H1 (cell line): ENCODE measurements around the gene TUBA3C. TPM values are rescaled to one million over a fixed set of nuclear protein-coding genes. Genes with fewer than 3 reads are reported as not detected.

Experiments used
- CTCF ChIA-PET: fragments of 300-600 bp; sonication (Branson Sonifier 250); formaldehyde crosslinking; loops from one replicate; lab custom pipeline; 2021; ENCODE audit not compliant: partially characterized antibody; lab: Charles Lee
- POLR2A ChIA-PET: fragments of 300-600 bp; sonication (Branson Sonifier 250); formaldehyde crosslinking; loops from one replicate; lab custom pipeline; 2021; ENCODE audit warnings: inconsistent platforms; ENCODE audit not compliant: partially characterized antibody; lab: Charles Lee
- DNase-seq, 2 experiments: peaks; one replicate each; pipeline versions ENCODE4 v3.0.0 to v3.0.0-alpha.2; 2010 to 2022; ENCODE audit warnings: low spot score in 2 of 2, low read depth in 1 of 2, mixed read lengths in 1 of 2
- FAIRE-seq: peaks from 2 replicates; lab custom pipeline; 2011; peaks lifted over from hg19 to GRCh38; lab: Jason Lieb, UNC
- H2AFZ ChIP-seq: 2 replicates; pipeline ENCODE4 v1.8.1; 2012; ENCODE audit warnings: low read length, inconsistent platforms
- H2AK5ac ChIP-seq: 2 replicates; pipeline ENCODE4 v1.6.1; 2013; ENCODE audit warnings: low read depth, low read length
- H2BK120ac ChIP-seq: replicated peaks from 2 replicates; pipeline ENCODE3; 2013; ENCODE audit warnings: low read depth, low read length, inconsistent platforms
- H2BK12ac ChIP-seq: 2 replicates; pipeline ENCODE4 v1.6.1; 2013; ENCODE audit warnings: low read depth, low read length
- H2BK15ac ChIP-seq: 2 replicates; pipeline ENCODE4 v1.6.1; 2013; ENCODE audit warnings: low read length
- H2BK20ac ChIP-seq: 2 replicates; pipeline ENCODE4 v1.6.1; 2013; ENCODE audit warnings: low read length
- H2BK5ac ChIP-seq: 2 replicates; pipeline ENCODE4 v1.6.1; 2013; ENCODE audit warnings: low read depth, low read length
- H3K14ac ChIP-seq: 2 replicates; pipeline ENCODE4 v1.6.1; 2013; ENCODE audit warnings: inconsistent platforms; ENCODE audit not compliant: insufficient read length
- H3K18ac ChIP-seq: 2 replicates; pipeline ENCODE4 v1.6.1; 2013; ENCODE audit warnings: low read length; ENCODE audit errors: extremely low read depth
- H3K23ac ChIP-seq: 2 replicates; pipeline ENCODE4 v1.6.1; 2013; ENCODE audit warnings: inconsistent platforms; ENCODE audit not compliant: insufficient read length
- H3K23me2 ChIP-seq: 2 replicates; pipeline ENCODE4 v1.6.1; 2013; ENCODE audit warnings: low read depth, low read length
- H3K27ac ChIP-seq: 2 replicates; pipeline ENCODE4 v1.6.1; 2011; ENCODE audit warnings: low read depth, low read length, inconsistent platforms
- H3K27me3 ChIP-seq, 4 experiments: replicated peaks in 1 of 4; 1 replicate in 1 of 4; 2 replicates in 3 of 4; pipeline versions ENCODE4 v1.6.1 to v1.8.1; 2011 to 2013; ENCODE audit warnings: low read length in 3 of 4, mild to moderate bottlenecking in 3 of 4, inconsistent platforms in 2 of 4, mixed read lengths in 2 of 4, moderate library complexity in 1 of 4; ENCODE audit not compliant: control insufficient read depth in 3 of 4, insufficient read depth in 3 of 4; ENCODE audit errors: extremely low read depth in 1 of 4
- H3K36me3 ChIP-seq, 4 experiments: 2 replicates each; pipeline versions ENCODE4 v1.6.1 to v1.8.1; 2011 to 2013; ENCODE audit warnings: mild to moderate bottlenecking in 4 of 4, low read length in 3 of 4, moderate library complexity in 2 of 4, control low read depth in 1 of 4, inconsistent platforms in 1 of 4; ENCODE audit not compliant: insufficient read depth in 4 of 4, control insufficient read depth in 2 of 4
- H3K4ac ChIP-seq: replicated peaks from 2 replicates; pipeline ENCODE3; 2013; ENCODE audit warnings: low read length, low read depth, mixed read lengths, inconsistent platforms; ENCODE audit not compliant: insufficient read length
- H3K4me1 ChIP-seq, 4 experiments: replicated peaks in 1 of 4; 1 replicate in 1 of 4; 2 replicates in 3 of 4; pipeline versions ENCODE4 v1.6.1 to v1.8.1; 2011 to 2013; ENCODE audit warnings: low read length in 3 of 4, inconsistent platforms in 2 of 4, mixed read lengths in 1 of 4; ENCODE audit not compliant: insufficient read depth in 4 of 4, control insufficient read depth in 3 of 4
- H3K4me2 ChIP-seq, 2 experiments: 2 replicates each; pipeline versions ENCODE4 v1.6.1 to v1.8.1; 2011 to 2013; ENCODE audit warnings: low read depth in 2 of 2, low read length in 2 of 2, control low read depth in 1 of 2, inconsistent platforms in 1 of 2, mild to moderate bottlenecking in 1 of 2; ENCODE audit not compliant: insufficient read depth in 1 of 2
- H3K4me3 ChIP-seq, 4 experiments: fragments of 200-600, 300-600 bp in 1 of 4; sonication (generic), shearing (Covaris generic), sonication (Bioruptor Twin) in 1 of 4; 2 replicates each; pipeline versions ENCODE4 v1.5.1 to v1.8.1; 2011 to 2016; ENCODE audit warnings: low read length in 4 of 4, low read depth in 3 of 4, control low read depth in 2 of 4, inconsistent platforms in 2 of 4, mild to moderate bottlenecking in 2 of 4, mixed read lengths in 1 of 4, moderate library complexity in 1 of 4; ENCODE audit not compliant: insufficient read depth in 2 of 4; ENCODE audit errors: extremely low read depth in 1 of 4
- H3K56ac ChIP-seq: replicated peaks from 2 replicates; pipeline ENCODE3; 2013; ENCODE audit warnings: low read depth, mild to moderate bottlenecking, mixed read lengths, low read length, inconsistent platforms; ENCODE audit not compliant: insufficient read length
- H3K79me1 ChIP-seq: 2 replicates; pipeline ENCODE4 v1.6.1; 2013; ENCODE audit warnings: low read depth, low read length, control low read depth
- H3K79me2 ChIP-seq, 2 experiments: 2 replicates each; pipeline versions ENCODE4 v1.6.1 to v1.8.1; 2012 to 2013; ENCODE audit warnings: low read length in 2 of 2, mild to moderate bottlenecking in 2 of 2, inconsistent platforms in 1 of 2; ENCODE audit not compliant: insufficient read depth in 2 of 2, control insufficient read depth in 1 of 2
- H3K9ac ChIP-seq, 4 experiments: replicated peaks in 1 of 4; 1 replicate in 1 of 4; 2 replicates in 3 of 4; pipeline versions ENCODE4 v1.6.1 to v1.8.1; 2011 to 2013; ENCODE audit warnings: low read depth in 3 of 4, low read length in 3 of 4, control low read depth in 2 of 4, mild to moderate bottlenecking in 2 of 4, moderate library complexity in 2 of 4, inconsistent platforms in 1 of 4; ENCODE audit errors: extremely low read depth in 1 of 4
- H3K9me3 ChIP-seq, 2 experiments: 2 replicates each; pipeline versions ENCODE4 v1.6.1 to v1.8.1; 2012 to 2013; ENCODE audit warnings: mild to moderate bottlenecking in 2 of 2, moderate library complexity in 2 of 2, control low read depth in 1 of 2, inconsistent platforms in 1 of 2, low read depth in 1 of 2, low read length in 1 of 2, mixed read lengths in 1 of 2; ENCODE audit not compliant: insufficient read depth in 2 of 2
- H4K20me1 ChIP-seq, 2 experiments: replicated peaks in 1 of 2; 2 replicates each; pipeline versions ENCODE3 to v1.8.1; 2011 to 2013; ENCODE audit warnings: inconsistent platforms in 2 of 2, low read length in 2 of 2, mild to moderate bottlenecking in 1 of 2; ENCODE audit not compliant: insufficient read depth in 2 of 2, control insufficient read depth in 1 of 2
- H4K5ac ChIP-seq: 2 replicates; pipeline ENCODE4 v1.6.1; 2013; ENCODE audit warnings: low read length, low read depth, mixed read lengths, inconsistent platforms; ENCODE audit not compliant: insufficient read length
- H4K8ac ChIP-seq: 2 replicates; pipeline ENCODE4 v1.8.0; 2013; ENCODE audit warnings: mild to moderate bottlenecking, moderate library complexity, low read length, inconsistent platforms; ENCODE audit not compliant: insufficient read depth; ENCODE audit errors: extremely low read depth
- H4K91ac ChIP-seq: replicated peaks from 2 replicates; pipeline ENCODE3; 2013; ENCODE audit warnings: low read length, mixed read lengths, inconsistent platforms; ENCODE audit not compliant: insufficient read length
- ATF3 ChIP-seq: IDR thresholded peaks from 2 replicates; pipeline ENCODE4 v1.6.1; 2011; ENCODE audit warnings: low read depth, mild to moderate bottlenecking, low read length; ENCODE audit not compliant: insufficient read depth
- CHD1 ChIP-seq: IDR thresholded peaks from 2 replicates; pipeline ENCODE4 v1.6.1; 2012; ENCODE audit warnings: low read depth, low read length, improper control_type of control experiment
- EGR1 ChIP-seq: IDR thresholded peaks from 2 replicates; pipeline ENCODE4 v1.6.1; 2011; ENCODE audit warnings: low read depth, low read length, borderline replicate concordance
- FOSL1 ChIP-seq: IDR thresholded peaks from 2 replicates; pipeline ENCODE4 v1.6.1; 2011; ENCODE audit warnings: mild to moderate bottlenecking, low read depth, low read length, moderate library complexity; ENCODE audit not compliant: insufficient read depth
- HDAC2 ChIP-seq, 2 experiments: fragments of 300-600 bp in 1 of 2; sonication (generic) in 1 of 2; IDR thresholded peaks; 2 replicates each; pipeline ENCODE4 v1.6.1; 2011 to 2012; ENCODE audit warnings: low read depth in 2 of 2, low read length in 2 of 2, mild to moderate bottlenecking in 2 of 2, moderate library complexity in 2 of 2, borderline replicate concordance in 1 of 2, inconsistent platforms in 1 of 2
- KDM4A ChIP-seq: IDR thresholded peaks from one replicate; pipeline ENCODE4 v1.7.1; 2012; ENCODE audit warnings: low read depth, mild to moderate bottlenecking, moderate library complexity, low read length, inconsistent platforms; ENCODE audit not compliant: severe bottlenecking
- NANOG ChIP-seq: IDR thresholded peaks from 2 replicates; pipeline ENCODE4 v1.6.1; 2011; ENCODE audit warnings: low read length, low read depth, mild to moderate bottlenecking, inconsistent platforms; ENCODE audit not compliant: insufficient read depth, poor library complexity, severe bottlenecking
- POLR2AphosphoS5 ChIP-seq: IDR thresholded peaks from 2 replicates; pipeline ENCODE4 v1.6.1; 2011; ENCODE audit warnings: low read depth, low read length
- SIRT6 ChIP-seq: IDR thresholded peaks from one replicate; pipeline ENCODE4 v1.7.1; 2012; ENCODE audit warnings: low read length, inconsistent platforms
- TAF7 ChIP-seq: optimal IDR thresholded peaks from 2 replicates; pipeline ENCODE3; 2011; ENCODE audit warnings: low read depth, mild to moderate bottlenecking, inconsistent platforms, low read length, moderate library complexity, borderline replicate concordance
- TBP ChIP-seq: IDR thresholded peaks from 2 replicates; pipeline ENCODE4 v1.6.1; 2011; ENCODE audit warnings: low read depth, low read length, improper control_type of control experiment
- USF2 ChIP-seq: IDR thresholded peaks from 2 replicates; pipeline ENCODE4 v1.6.1; 2011; ENCODE audit warnings: low read length, improper control_type of control experiment
- ZNF274 ChIP-seq: IDR thresholded peaks from 2 replicates; pipeline ENCODE4 v1.7.0; 2012; ENCODE audit warnings: low read length, borderline replicate concordance; ENCODE audit errors: extremely low read depth
- WGBS, 2 experiments: shearing (Covaris generic) in 1 of 2; methylation state at CpG; one replicate each; pipeline versions ENCODE4 v1.1.6 to v1.1.7; 2013 to 2015; ENCODE audit warnings: low lambda C conversion rate in 2 of 2, mixed read lengths in 2 of 2, inconsistent platforms in 1 of 2, low coverage in 1 of 2, missing lambda C conversion rate in 1 of 2; ENCODE audit not compliant: insufficient replicate concordance in 2 of 2, insufficient coverage in 1 of 2, insufficient read length in 1 of 2; ENCODE audit errors: extremely low coverage in 1 of 2, missing lambda C conversion rate in 1 of 2; 5-methylcytosine and 5-hydroxymethylcytosine counted together
- polyA plus RNA-seq, 7 experiments: library from polyadenylated mRNA; depleted of rRNA in 3 of 7; stranded (reverse) in 5 of 7; unstranded in 2 of 7; fragments of >200 nt in 5 of 7; fragments of 200-250 nt in 2 of 7; gene quantifications; 1 replicate in 5 of 7; 2 replicates in 1 of 7; 4 replicates in 1 of 7; pipeline versions ENCODE4 v1.2.1 to v1.2.3, GENCODE V29; 2011 to 2013; ENCODE audit warnings: missing spikeins in 2 of 7, mixed read lengths in 2 of 7
- total RNA-seq: library from RNA; stranded (reverse); fragmentation: NEBNext Ultra II Directional; extraction: Animal tissue kit (Norgen Biotek cat#: 25700); gene quantifications from 2 replicates; pipeline ENCODE4 v1.2.1, GENCODE V29; 2021

Gene TUBA3C
- total and polyA plus RNA-seq, 2 of the 8 experiments (the other 6 are each of a cell fraction or from before 2014, with no cell fraction given), result not detected

GRCh38 chr13:19179916-19180315 is 1.7 kb downstream of the TUBA3C start:
- no peaks in the 10 kb centered on the region for H4K20me1 ChIP-seq
- TF ChIP-seq HDAC2 (IDR thresholded peaks at IDR 0.05; ENCODE audit: borderline replicate concordance in 1 of 2, low read depth in 2 of 2, low read length in 2 of 2), result no peak
- no peak for TF ChIP-seq KDM4A
- TF ChIP-seq USF2, result no peak
- TF ChIP-seq ZNF274, result no peak
- TF ChIP-seq TBP, result no peak
- no peak for TF ChIP-seq CHD1
- no peak for TF ChIP-seq SIRT6
- TF ChIP-seq FOSL1, result no peak
- no peak for TF ChIP-seq TAF7
- no peak for TF ChIP-seq POLR2AphosphoS5
- no peak for TF ChIP-seq NANOG
- TF ChIP-seq EGR1, result no peak
- TF ChIP-seq ATF3, result no peak

More at GRCh38 chr13:19179916-19180315, 1.7 kb downstream of the TUBA3C start:
- Histone ChIP-seq H2BK15ac (no peak overlapping the region), H4K5ac (no peak overlapping the region), H3K9me3 (peaks cover 68 to 95% of the 10 kb centered on the region in 2 experiments), H3K14ac (no peak overlapping the region), H4K91ac (no peak overlapping the region), H3K23me2 (no peaks in the 10 kb centered on the region), H3K9ac (no peak overlapping the region), H2BK5ac (no peak overlapping the region), H2BK120ac (no peak overlapping the region), H3K4ac (no peak overlapping the region), H2BK20ac (no peak overlapping the region), H3K27ac (no peak overlapping the region), H2BK12ac (no peak overlapping the region), H4K8ac (no peak overlapping the region), H3K79me1 (no peaks in the 10 kb centered on the region), H3K4me3 (no peak overlapping the region), H3K36me3 (no peaks in the 10 kb centered on the region), H3K27me3 (no peaks in the 10 kb centered on the region), H2AFZ (no peak overlapping the region), H3K4me2 (no peak overlapping the region), H2AK5ac (no peak overlapping the region), H3K23ac (no peak overlapping the region), H3K79me2 (no peaks in the 10 kb centered on the region), H3K4me1 (no peaks in the 10 kb centered on the region), H3K56ac (no peak overlapping the region), H3K18ac (no peak overlapping the region)
- 85% methylated on average over 6 of the region's 7 CpGs; no CpG with 5 or more reads in 1 of the 2 experiments for WGBS, 2 experiments
- DNase-seq (no peak), FAIRE-seq (no peak)
- ChIA-PET CTCF (no interaction called here), POLR2A (no interaction called here)
